ENCODE data around the gene TELO2. TPM values are rescaled to one million over a fixed set of nuclear protein-coding genes. Genes with fewer than 3 reads are reported as not detected.

Gene TELO2
- total RNA-seq, 1 donor from 2014 or later: 26.0 TPM

- no peaks in the 10 kb centered on the region for H3K27me3 ChIP-seq
- H3K4me3 ChIP-seq: peak overlapping the region; percentile 4
- H3K36me3 ChIP-seq: peaks cover 21% of the 10 kb centered on the region
- ATAC-seq (no peak), DNase-seq (no peak)
- peak overlapping the region; percentile 24 for H3K27ac ChIP-seq
- intact Hi-C loops (cut with DNase I): no loop called here
- TF ChIP-seq CTCF (IDR thresholded peaks at IDR 0.05): no peak
- H3K9me3 ChIP-seq: no peaks in the 10 kb centered on the region
- peaks cover 66% of the 10 kb centered on the region for H3K4me1 ChIP-seq
Observed at GRCh38 chr16:1548233-1548632, 55.1 kb downstream of the TELO2 start.

- peak overlapping the region; percentile 4 for H3K4me3 ChIP-seq
- no peak for TF ChIP-seq CTCF (IDR thresholded peaks at IDR 0.05)
- peaks cover 26% of the 10 kb centered on the region for H3K36me3 ChIP-seq
- H3K4me1 ChIP-seq: peaks cover 61% of the 10 kb centered on the region
- ATAC-seq (no peak), DNase-seq (no peak)
- H3K9me3 ChIP-seq: no peaks in the 10 kb centered on the region
- intact Hi-C loops (cut with DNase I): no loop called here
- H3K27ac ChIP-seq: peak overlapping the region; percentile 2
- H3K27me3 ChIP-seq: no peaks in the 10 kb centered on the region
Observed at GRCh38 chr16:1548727-1549126, 55.6 kb downstream of the TELO2 start.

GRCh38 chr16:1550069-1550468 lies 56.9 kb downstream of the TELO2 start:
- Histone ChIP-seq H3K4me1 (peaks cover 49% of the 10 kb centered on the region), H3K36me3 (peaks cover 40% of the 10 kb centered on the region), H3K9me3 (no peaks in the 10 kb centered on the region), H3K4me3 (no peak overlapping the region), H3K27me3 (no peaks in the 10 kb centered on the region), H3K27ac (peak overlapping the region; percentile 31)
- intact Hi-C loops (cut with DNase I): loop anchor here (10.0 kb wide), 1 partner anchor 55 kb away; the partner anchor contains the start of gene TELO2
- DNase-seq: no peak
- TF ChIP-seq CTCF (IDR thresholded peaks at IDR 0.05): no peak
- no peak for ATAC-seq

GRCh38 chr16:1550696-1551095 lies 57.5 kb downstream of the TELO2 start:
- ATAC-seq: no peak
- intact Hi-C loops (cut with DNase I): loop anchor here (10.0 kb wide), 1 partner anchor 56 kb away; the partner anchor contains the start of gene TELO2
- H3K27me3 ChIP-seq: no peaks in the 10 kb centered on the region
- H3K36me3 ChIP-seq: peaks cover 46% of the 10 kb centered on the region
- peaks cover 43% of the 10 kb centered on the region for H3K4me1 ChIP-seq
- DNase-seq: no peak
- no peak overlapping the region for H3K4me3 ChIP-seq
- H3K27ac ChIP-seq: peak overlapping the region; percentile 31
- no peaks in the 10 kb centered on the region for H3K9me3 ChIP-seq
- no peak for TF ChIP-seq CTCF (IDR thresholded peaks at IDR 0.05)

GRCh38 chr16:1551166-1551565 lies 58.0 kb downstream of the TELO2 start:
- peaks cover 38% of the 10 kb centered on the region for H3K4me1 ChIP-seq
- no peak for ATAC-seq
- H3K27ac ChIP-seq: no peak overlapping the region
- H3K27me3 ChIP-seq: no peaks in the 10 kb centered on the region
- H3K9me3 ChIP-seq: no peaks in the 10 kb centered on the region
- intact Hi-C loops (cut with DNase I): loop anchor here (10.0 kb wide), 1 partner anchor 56 kb away; the partner anchor contains the start of gene TELO2
- no peak for DNase-seq
- no peak overlapping the region for H3K4me3 ChIP-seq
- no peak for TF ChIP-seq CTCF (IDR thresholded peaks at IDR 0.05)
- peaks cover 51% of the 10 kb centered on the region for H3K36me3 ChIP-seq

- H3K27me3 ChIP-seq: no peaks in the 10 kb centered on the region
- DNase-seq (no peak), ATAC-seq (no peak)
- H3K27ac ChIP-seq: no peak overlapping the region
- H3K9me3 ChIP-seq: no peaks in the 10 kb centered on the region
- H3K36me3 ChIP-seq: peaks cover 57% of the 10 kb centered on the region
- TF ChIP-seq CTCF (IDR thresholded peaks at IDR 0.05): no peak
- no peak overlapping the region for H3K4me3 ChIP-seq
- peaks cover 32% of the 10 kb centered on the region for H3K4me1 ChIP-seq
- intact Hi-C loops (cut with DNase I): loop anchor here (10.0 kb wide), 1 partner anchor 57 kb away; the partner anchor contains the start of gene TELO2
Observed at GRCh38 chr16:1552129-1552528, 59.0 kb downstream of the TELO2 start.
